ENCODE results near the gene LTV1. TPM values are rescaled to one million over a fixed set of nuclear protein-coding genes. Genes with fewer than 3 reads are reported as not detected.

Gene LTV1
- polyA plus RNA-seq, 1 experiment, result 28.2 TPM

DNA sequence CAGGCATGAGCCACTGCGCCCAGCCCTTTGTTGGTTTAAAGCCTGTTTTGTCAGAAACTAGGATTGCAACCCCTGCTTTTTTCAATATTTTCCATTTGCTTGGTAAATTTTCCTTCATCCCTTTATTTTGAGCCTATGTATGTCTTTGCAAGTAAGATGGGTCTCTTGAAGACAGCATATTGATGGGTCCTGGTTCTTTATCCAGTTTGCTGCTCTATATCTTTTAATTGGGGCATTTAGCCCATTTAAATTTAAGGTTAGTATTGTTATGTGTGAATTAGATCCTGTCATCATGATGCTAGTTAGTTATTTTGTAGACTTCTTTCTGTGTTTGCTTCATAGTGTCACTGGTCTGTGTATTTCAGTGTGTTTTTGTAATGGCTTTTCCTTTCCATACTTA is 67.9 kb downstream of the LTV1 start:
- TF ChIP-seq, protein P1, sequence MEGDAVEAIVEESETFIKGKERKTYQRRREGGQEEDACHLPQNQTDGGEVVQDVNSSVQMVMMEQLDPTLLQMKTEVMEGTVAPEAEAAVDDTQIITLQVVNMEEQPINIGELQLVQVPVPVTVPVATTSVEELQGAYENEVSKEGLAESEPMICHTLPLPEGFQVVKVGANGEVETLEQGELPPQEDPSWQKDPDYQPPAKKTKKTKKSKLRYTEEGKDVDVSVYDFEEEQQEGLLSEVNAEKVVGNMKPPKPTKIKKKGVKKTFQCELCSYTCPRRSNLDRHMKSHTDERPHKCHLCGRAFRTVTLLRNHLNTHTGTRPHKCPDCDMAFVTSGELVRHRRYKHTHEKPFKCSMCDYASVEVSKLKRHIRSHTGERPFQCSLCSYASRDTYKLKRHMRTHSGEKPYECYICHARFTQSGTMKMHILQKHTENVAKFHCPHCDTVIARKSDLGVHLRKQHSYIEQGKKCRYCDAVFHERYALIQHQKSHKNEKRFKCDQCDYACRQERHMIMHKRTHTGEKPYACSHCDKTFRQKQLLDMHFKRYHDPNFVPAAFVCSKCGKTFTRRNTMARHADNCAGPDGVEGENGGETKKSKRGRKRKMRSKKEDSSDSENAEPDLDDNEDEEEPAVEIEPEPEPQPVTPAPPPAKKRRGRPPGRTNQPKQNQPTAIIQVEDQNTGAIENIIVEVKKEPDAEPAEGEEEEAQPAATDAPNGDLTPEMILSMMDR (IDR thresholded peaks at IDR 0.05; ENCODE audit: low read depth, low read length), result no peak
- H3K27me3 ChIP-seq (ENCODE audit: control insufficient read depth, insufficient read depth, low read length), result peaks cover 3% of the 10 kb centered on the region
- no peaks in the 10 kb centered on the region for H3K9me3 ChIP-seq (ENCODE audit: control insufficient read depth, insufficient read depth, low read length)
- CTCF ChIA-PET, result no interaction called here
- POLR2A ChIA-PET, result no interaction called here
- no peak for DNase-seq (ENCODE audit: low read depth, low spot score)
- H3K4me3 ChIP-seq (ENCODE audit: low read depth, low read length), result no peak overlapping the region
- no peak overlapping the region for H3K27ac ChIP-seq (ENCODE audit: low read depth, low read length)

DNA sequence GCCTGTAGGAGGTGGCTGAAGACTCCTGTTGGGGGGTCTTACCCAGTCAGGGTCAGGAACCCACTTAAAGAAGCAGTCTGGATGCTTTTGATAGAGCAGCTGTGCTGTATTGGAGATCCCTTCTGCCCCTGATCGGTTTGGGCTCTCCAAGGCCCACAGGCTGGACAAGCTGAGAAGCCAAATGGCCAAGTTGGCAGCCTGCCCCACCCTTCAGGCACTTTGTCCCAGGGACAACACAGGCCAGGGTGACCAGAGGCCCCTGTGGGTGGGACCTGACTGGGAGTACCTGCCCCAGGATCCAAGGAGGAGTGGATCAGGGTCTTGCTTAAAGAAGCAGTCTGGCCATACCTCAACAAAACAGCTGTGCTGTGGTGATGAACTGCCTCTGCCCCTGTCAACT is 69.5 kb downstream of the LTV1 start:
- Histone ChIP-seq H3K27ac (ENCODE audit: low read depth, low read length) (no peak overlapping the region), H3K9me3 (ENCODE audit: control insufficient read depth, insufficient read depth, low read length) (no peaks in the 10 kb centered on the region), H3K27me3 (ENCODE audit: control insufficient read depth, insufficient read depth, low read length) (peaks cover 3% of the 10 kb centered on the region), H3K4me3 (ENCODE audit: low read depth, low read length) (no peak overlapping the region)
- ChIA-PET POLR2A (interaction anchor here (0.6 kb wide), 1 partner anchor 64 kb away, joined by 6 read pairs; no protein-coding TSS in a partner anchor), CTCF (interaction anchor here (1.2 kb wide), 1 partner anchor 27 kb away, joined by 4 read pairs; no protein-coding TSS in a partner anchor)
- TF ChIP-seq, protein P1 (IDR thresholded peaks at IDR 0.05; ENCODE audit: low read depth, low read length), result no peak
- DNase-seq (ENCODE audit: low read depth, low spot score), result no peak

Small RNA genes lying within 50 kb of the gene (small RNA-seq; reads per million reads assigned to genes)
- gene ZC2HC1B (ENCODE audit: insufficient read length, low read depth), result not detected

Other genes with a start within 250 kb of the LTV1 start
- gene PHACTR2, start 165.4 kb upstream of the LTV1 start, polyA plus RNA-seq (2011; rRNA removed), result 26.8 and 38.0 TPM in 2 replicates
- not detected in 2 replicates for gene ZC2HC1B, start 21.1 kb downstream of the LTV1 start, polyA plus RNA-seq (2011; rRNA removed)
- gene PLAGL1, start 164.9 kb downstream of the LTV1 start, polyA plus RNA-seq (2011; rRNA removed), result 31.6 and 32.2 TPM in 2 replicates

Measured in AG04450 (cell line).